GM12865 (cell line): ENCODE measurements around the gene SLC17A5.
"Not testable (repeated sequence)": the region's sequence is repeated elsewhere in the genome, so short reads cannot be mapped to it uniquely, and the experiment has no call there.

ENCODE experiments used
- DNase-seq: peaks from one replicate; pipeline ENCODE4 v3.0.0; 2010; ENCODE audit warnings: low read depth
- H3K4me3 ChIP-seq: 2 replicates; pipeline ENCODE4 v1.5.1; 2011; ENCODE audit warnings: mild to moderate bottlenecking, low read depth, low read length, control low read depth
- TF ChIP-seq, protein P1 (sequence below): IDR thresholded peaks from 2 replicates; pipeline ENCODE4 v1.5.1; 2011; ENCODE audit warnings: low read length, control low read depth, low read depth, inconsistent platforms; ENCODE audit not compliant: insufficient read depth; ENCODE audit errors: missing control alignments

Gene SLC17A5

DNA sequence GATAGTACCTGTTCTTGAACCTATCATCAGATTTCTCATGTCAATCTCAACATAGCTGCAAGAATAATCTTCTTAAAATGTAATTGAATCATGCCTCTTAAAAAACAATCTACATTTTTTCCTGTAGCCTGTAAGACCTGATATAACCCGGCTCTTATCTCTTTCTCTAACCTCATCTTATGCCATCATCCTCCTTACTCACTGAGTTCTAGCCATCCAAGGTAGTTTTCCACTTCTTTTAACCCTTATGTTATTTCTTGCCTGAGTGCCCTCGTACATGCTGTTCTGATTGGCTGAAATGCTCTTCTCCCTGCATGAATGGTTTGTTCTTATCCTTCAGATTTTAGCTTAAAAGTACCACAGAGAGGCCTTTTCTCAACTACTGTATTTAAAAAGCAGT lies 16.4 kb downstream of the SLC17A5 start:
- TF ChIP-seq, protein P1, sequence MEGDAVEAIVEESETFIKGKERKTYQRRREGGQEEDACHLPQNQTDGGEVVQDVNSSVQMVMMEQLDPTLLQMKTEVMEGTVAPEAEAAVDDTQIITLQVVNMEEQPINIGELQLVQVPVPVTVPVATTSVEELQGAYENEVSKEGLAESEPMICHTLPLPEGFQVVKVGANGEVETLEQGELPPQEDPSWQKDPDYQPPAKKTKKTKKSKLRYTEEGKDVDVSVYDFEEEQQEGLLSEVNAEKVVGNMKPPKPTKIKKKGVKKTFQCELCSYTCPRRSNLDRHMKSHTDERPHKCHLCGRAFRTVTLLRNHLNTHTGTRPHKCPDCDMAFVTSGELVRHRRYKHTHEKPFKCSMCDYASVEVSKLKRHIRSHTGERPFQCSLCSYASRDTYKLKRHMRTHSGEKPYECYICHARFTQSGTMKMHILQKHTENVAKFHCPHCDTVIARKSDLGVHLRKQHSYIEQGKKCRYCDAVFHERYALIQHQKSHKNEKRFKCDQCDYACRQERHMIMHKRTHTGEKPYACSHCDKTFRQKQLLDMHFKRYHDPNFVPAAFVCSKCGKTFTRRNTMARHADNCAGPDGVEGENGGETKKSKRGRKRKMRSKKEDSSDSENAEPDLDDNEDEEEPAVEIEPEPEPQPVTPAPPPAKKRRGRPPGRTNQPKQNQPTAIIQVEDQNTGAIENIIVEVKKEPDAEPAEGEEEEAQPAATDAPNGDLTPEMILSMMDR = no peak
- H3K4me3 ChIP-seq = no peak overlapping the region
- no peak for DNase-seq

DNA sequence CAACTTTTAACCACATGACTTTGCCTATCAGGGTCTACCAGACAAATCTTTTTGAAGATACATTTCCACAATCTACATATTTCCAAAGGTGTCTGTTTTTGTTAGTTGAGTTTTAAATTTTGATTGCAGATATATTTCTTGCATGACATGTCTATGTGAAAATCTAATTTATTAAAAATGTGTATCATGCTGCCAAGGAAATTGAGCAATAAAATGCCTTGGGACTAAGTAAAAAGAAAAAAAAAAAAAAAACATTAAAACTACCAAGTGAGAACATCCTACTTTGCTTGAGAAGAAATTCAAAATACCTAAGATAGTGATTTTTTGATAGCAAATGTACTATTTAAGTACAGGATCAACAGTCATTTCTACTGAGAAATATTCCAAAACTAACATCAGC lies 17.7 kb downstream of the SLC17A5 start:
- DNase-seq = no peak
- H3K4me3 ChIP-seq = no peak overlapping the region
- TF ChIP-seq, protein P1 = no peak

DNA sequence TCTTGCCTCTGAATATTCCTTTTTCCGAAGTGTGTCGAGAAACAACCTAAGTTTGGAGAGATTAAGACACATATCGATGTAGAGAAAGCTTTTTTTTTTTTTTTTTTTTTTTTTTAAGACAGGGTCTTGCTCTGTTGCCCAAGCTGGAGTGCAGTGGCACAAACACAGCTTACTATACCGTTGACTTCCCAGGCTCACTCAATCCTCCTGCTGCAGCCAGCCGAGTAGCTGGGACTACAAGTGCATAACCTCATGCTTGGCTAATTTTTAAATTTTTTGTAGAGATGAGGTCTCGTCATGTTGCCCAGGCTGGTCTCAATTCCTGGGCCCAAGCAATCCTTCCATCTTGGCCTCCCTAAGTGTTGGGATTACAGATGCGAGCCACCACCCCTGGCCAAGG lies 21.4 kb downstream of the SLC17A5 start:
- TF ChIP-seq, protein P1 = no peak
- H3K4me3 ChIP-seq = no peak overlapping the region
- DNase-seq = no peak

DNA sequence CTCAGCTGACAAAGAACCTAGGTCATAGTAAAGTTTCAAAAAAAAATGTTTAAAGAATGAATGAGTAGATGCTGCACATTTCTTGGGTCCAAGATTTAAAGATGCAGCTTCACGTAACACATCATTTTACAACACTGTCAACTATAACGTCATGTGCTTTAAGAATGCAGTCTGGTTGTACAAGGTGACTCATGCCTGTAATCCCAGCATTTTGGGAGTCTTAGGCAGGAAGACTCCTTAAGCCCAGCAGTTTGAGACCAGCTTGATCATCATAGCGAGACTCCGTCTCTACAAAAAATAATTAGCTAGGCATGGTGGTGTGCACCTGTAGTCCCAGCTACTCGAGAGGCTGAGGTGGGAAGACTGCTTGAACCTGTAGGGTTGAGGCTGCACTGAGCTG lies 21.9 kb downstream of the SLC17A5 start:
- H3K4me3 ChIP-seq = no peak overlapping the region
- no peak for DNase-seq
- TF ChIP-seq, protein P1 = no peak

DNA sequence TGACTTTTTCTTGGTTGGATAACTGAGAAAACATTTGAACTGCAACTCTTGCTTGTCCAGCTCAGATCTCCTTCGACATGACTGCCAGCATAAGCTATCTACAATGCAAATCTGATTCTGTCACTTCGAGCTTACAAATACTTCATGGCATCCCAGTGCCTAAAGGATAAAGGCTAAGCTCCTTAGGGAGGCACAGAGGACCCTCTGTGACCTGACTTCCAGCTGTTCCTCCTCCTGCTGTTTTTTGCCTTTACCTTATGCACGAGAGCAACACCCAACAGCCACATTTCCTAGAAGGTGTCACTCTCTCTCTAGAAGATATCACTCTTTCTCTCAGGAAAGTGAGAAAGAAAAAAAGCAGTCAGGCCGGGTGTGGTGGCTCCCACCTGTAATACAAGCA lies 23.4 kb downstream of the SLC17A5 start:
- TF ChIP-seq, protein P1 = no peak
- DNase-seq = no peak
- no peak overlapping the region for H3K4me3 ChIP-seq

DNA sequence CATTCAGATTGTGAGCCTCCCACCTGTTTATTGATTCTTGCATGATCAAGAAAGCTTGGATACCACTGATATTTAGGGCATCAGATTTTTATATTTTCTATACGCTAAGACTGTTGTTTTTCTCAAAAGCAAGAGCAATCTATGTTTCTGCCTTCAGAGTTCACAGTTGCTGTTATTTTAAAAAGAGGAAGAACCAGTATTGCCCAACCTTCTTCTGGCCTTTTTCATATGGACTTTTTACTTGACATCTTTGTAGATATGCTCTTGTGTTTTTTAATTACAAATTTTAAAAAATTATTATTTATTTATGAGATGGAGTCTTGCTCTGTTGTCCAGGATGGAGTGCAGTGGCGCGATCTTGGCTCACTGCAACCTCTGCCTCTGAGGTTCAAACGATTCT lies 28.9 kb downstream of the SLC17A5 start:
- no peak for DNase-seq
- no peak overlapping the region for H3K4me3 ChIP-seq
- TF ChIP-seq, protein P1 = no peak

DNA sequence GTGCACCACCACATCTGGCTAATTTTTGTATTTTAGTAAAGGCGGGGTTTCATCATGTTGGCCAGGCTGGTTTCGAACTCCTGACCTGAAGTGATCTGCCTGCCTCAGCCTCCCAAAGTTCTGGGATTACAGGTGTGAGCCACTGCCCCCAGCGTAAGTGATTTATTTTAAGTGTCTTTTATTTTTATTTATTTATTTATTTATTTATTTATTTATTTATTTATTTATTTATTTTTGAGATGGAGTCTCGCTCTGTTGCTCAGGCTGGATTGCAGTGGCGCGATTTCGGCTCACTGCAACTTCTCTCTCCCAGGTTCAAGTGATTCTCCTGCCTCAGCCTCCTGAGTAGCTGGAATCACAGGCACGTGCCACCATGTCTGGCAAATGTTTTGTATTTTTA lies 30.3 kb downstream of the SLC17A5 start:
- DNase-seq = not testable (repeated sequence)

DNA sequence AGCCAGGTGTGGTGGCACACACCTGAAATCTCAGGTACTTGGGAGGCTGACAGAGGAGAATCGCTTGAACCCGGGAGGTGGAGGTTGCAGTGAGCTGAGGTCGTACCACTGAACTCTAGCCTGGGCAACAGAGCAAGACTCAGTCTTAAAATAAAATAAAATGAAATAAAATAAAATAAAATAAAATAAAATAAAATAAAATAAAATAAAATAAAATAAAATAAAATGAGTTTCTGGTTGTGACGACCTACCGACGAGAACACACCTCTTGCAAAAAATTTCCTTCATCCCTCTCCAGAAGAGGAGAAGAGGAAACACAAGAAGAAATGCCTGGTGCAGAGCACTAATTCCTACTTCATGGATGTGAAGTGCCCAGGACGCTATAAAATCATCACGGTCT lies 35.7 kb downstream of the SLC17A5 start:
- not testable (repeated sequence) for DNase-seq, H3K4me3 ChIP-seq

More for the DNA sequence above, 30.3 kb downstream of the SLC17A5 start:
- H3K4me3 ChIP-seq = not testable (repeated sequence)
